GM18505 (cell line): ENCODE data around the gene VPS26B.

ENCODE experiments used
- ATAC-seq: cut with Tn5 transposase; IDR thresholded peaks from one replicate; pipeline ENCODE4 v1.9.1; 2021; ENCODE audit not compliant: unreplicated experiment
- POLR2A ChIP-seq: IDR thresholded peaks from 4 replicates; pipeline ENCODE4 v1.6.1; 2011; ENCODE audit warnings: borderline replicate concordance; ENCODE audit not compliant: insufficient read depth, insufficient read length; ENCODE audit errors: extremely low read depth

Gene VPS26B

DNA sequence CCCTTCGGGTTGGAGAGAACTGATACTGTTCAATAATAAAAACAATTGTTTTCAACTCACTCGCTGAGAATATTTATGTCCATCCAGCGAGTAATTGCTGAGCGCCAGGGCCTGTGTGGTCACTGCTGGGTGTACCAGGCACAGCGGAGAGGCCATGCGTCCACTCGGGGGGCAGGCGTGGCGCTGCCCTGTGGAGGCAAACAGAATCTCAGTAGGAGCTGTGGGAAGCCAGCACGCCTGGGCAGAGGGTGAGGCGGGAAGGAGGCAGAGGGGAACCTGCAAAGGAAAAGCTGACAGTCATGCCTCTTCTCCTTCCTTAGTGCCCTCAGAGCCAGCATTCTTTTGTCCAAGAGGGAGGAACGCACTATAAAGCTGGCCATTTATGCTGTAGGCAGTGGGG, 63.1 kb downstream of the VPS26B start:
- ATAC-seq = no peak
- TF ChIP-seq POLR2A = no peak

DNA sequence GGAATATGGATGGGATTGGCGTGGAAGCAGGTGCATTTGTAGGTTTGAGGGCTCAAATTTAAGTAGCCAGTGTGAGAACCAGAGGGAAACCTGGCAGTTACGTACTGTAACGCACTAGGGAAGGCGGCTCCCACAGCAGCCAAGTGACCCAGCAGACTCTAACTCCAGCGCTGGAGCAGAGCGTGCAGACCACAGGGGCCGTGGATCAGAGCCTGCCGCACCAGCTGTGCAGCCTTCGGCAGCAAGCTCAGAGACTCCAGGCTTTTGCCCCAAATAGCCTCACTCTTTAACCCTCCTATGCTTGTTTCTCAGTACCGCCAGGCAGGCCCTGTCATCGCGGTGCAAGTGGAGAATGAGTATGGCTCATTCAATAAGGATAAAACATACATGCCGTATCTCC, 64.0 kb downstream of the VPS26B start:
- ATAC-seq = no peak
- no peak for TF ChIP-seq POLR2A

DNA sequence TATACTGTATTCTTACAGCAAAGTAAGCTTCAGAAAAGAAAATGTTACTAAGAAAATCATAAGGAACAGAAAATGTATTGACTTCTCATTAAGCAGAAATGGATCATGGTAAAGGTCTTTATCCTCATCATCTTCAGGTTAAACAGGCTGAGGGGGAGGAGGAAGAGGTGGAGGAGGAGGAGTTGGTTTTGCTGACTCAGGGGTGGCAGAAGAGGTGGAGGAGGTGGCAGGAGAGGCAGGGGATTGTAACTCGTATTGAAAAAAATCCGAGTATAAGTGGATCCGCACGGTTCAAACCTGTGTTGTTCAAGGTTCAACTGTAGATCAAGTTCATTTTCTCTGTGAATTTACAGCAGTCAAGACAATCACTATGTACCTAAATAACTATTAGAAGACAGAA, 64.7 kb downstream of the VPS26B start:
- no peak for ATAC-seq
- no peak for TF ChIP-seq POLR2A

DNA sequence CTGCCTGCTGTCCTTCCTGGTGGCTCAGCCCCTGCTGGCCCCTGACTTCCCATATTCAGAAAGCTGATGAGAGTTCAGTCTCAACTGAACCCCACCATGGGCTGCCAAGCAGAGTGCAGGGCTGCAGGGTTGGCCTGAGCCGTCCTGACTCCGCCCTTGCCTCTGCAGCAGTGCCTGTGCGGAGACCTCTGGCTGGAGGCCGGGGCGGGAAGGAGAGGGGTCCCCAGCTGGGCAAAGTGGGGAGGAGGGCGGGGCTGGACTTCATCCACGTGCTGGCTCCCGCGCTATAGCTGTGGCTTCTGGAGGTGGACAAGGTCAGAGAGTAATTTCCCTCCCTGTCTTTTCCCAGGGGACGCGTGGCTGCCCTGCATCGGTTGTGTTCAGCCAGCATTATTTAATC, 65.3 kb downstream of the VPS26B start:
- no peak for ATAC-seq
- no peak for TF ChIP-seq POLR2A

DNA sequence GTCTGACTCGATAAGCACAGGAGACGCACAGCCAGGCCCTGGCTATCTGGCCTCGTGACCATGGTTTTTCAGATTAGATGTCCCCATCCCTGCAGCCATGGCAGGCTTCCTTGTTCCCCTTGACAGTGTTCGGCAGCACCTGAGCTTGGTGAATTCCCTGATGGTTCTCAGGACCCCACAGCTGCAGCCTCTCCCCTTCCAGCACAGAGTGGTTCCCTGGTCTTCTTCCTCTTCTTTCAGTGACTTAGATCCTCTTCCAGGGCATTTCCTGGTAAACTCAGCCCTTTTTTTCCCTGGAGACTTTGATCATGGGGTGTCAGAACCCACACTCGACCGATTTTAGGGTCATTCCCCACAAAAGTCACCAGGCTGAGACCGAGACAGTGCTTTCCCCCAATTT, 66.2 kb downstream of the VPS26B start:
- TF ChIP-seq POLR2A = no peak
- no peak for ATAC-seq

DNA sequence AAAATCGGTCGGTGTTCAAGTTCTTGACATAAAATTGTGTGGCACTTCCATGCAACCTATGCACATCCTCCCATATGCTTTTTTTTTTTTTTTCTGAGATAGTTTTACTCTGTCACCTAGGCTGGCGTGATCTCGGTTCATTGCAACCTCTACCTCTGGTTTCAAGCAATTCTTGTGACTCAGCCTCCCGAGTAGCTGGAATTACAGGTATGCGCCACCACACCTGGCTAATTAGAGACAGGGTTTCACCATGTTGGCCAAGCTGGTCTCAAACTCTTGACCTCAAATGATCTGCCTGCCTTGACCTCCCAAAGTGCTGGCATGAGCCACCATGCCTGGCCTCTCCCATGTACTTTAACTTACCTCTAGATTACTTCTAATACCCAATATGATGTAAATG, 66.7 kb downstream of the VPS26B start:
- ATAC-seq = no peak
- no peak for TF ChIP-seq POLR2A

DNA sequence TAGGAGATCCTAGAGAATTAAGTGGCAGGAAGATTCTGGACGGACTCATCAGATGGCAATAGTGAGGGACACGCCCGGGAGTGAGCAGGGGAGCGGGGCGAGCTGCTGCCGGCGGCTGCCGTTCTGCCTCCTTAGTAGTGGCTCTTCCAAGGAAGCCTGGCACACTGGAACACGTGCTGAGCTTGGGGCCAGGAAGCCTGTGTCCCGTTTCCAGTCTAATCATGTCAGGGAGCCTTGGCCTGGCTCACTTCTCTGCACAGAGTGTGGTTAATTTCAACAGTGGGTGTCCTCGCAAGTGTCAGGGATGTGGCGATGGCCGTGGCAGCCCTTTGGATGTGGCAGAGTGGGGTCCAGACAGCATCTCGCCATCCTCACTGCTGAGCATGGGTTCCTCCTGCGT, 68.2 kb downstream of the VPS26B start:
- TF ChIP-seq POLR2A = no peak
- ATAC-seq = no peak

DNA sequence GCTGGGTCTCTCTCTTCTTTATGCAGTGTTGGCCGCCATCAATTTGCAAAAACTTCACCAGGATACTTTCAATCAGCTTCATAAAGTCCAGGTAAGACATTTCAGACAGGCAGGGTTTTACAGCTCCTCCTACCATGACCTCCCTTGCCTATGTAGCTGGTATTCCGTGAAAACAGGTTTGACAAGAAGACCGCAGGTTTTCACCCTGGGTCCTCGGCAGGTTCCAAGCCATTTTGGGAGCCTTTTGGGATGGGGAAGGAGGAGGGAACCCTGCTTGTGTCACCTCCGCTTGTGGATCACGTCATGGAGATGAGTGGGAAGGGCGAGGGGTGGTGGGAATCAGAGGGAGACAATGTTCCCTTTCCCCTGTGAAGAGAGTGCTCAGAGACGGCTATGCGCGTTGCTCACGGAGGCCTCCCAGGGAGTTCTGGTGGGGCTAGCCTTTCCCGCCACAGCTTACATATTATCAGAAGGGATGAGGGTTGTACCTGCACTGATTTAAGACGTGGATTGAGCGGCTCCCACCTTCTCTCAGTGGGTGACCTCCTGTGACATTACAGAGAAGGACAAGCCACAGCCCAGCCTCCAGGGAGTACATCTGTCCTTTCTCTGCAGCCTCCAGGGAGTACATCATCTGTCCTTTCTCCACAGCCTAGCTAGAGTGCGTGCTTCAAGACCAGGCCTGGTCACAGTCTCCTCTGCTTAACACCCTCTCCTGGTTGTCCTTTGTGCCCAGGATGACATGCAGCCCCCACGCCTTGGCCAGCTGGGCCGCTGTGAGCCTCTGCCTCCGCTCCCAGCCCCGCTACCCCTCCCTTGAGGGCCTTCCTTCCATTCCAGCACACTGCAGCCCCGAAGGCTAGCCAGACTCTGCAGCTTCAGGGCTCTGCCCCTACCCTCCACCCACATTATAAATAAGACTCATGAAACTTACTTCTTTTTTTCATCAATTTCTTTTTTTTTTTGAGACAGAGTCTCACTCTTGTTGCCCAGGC, 68.9 kb downstream of the VPS26B start:
- ATAC-seq = no peak
- TF ChIP-seq POLR2A = no peak

DNA sequence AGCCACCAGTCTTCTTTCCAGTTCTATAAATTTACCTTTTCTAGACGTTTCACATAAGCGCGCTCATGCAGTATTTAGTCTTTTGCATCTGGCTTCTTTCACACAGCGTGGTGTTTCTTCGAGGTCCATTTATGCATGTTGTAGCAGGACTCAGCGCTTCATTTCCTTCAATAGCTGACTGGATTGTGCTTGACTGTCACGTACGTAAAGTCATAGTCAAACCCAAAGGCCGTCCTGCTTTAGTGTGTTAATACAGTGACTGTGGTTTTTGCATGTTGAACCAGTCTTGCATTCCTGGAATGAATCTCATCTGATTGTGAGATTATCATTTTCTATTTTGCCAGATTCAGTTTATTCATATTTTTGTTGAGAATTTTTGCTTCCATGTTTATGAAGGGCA, 70.2 kb downstream of the VPS26B start:
- no peak for ATAC-seq

More for the DNA sequence above, 70.2 kb downstream of the VPS26B start:
- no peak for TF ChIP-seq POLR2A
